SK-N-SH (cell line): ENCODE measurements around the gene BMP6.

ENCODE experiments used
- EP300 ChIP-seq, 2 experiments: IDR thresholded peaks; 2 replicates each; pipeline versions ENCODE4 v1.4.0 to v1.6.1; 2012; ENCODE audit warnings: borderline replicate concordance in 1 of 2, low read depth in 1 of 2, low read length in 1 of 2
- EZH2phosphoT487 ChIP-seq: fragments of 200-600 bp; sonication (generic); IDR thresholded peaks from 2 replicates; pipeline ENCODE4 v1.6.1; 2017; ENCODE audit warnings: low read depth, mixed run types, mild to moderate bottlenecking, antibody characterized with exemption, moderate library complexity, borderline replicate concordance
- TF ChIP-seq, protein P1 (sequence below): fragments of 200-600 bp; sonication (generic); IDR thresholded peaks from 2 replicates; pipeline ENCODE4 v1.6.1; 2017; ENCODE audit warnings: antibody characterized with exemption, mild to moderate bottlenecking, moderate library complexity

- TF ChIP-seq EZH2phosphoT487 (no peak), EP300 (IDR thresholded peaks at IDR 0.05; ENCODE audit: borderline replicate concordance in 1 of 2, low read depth in 1 of 2, low read length in 1 of 2) (no peak)
- TF ChIP-seq, protein P1, sequence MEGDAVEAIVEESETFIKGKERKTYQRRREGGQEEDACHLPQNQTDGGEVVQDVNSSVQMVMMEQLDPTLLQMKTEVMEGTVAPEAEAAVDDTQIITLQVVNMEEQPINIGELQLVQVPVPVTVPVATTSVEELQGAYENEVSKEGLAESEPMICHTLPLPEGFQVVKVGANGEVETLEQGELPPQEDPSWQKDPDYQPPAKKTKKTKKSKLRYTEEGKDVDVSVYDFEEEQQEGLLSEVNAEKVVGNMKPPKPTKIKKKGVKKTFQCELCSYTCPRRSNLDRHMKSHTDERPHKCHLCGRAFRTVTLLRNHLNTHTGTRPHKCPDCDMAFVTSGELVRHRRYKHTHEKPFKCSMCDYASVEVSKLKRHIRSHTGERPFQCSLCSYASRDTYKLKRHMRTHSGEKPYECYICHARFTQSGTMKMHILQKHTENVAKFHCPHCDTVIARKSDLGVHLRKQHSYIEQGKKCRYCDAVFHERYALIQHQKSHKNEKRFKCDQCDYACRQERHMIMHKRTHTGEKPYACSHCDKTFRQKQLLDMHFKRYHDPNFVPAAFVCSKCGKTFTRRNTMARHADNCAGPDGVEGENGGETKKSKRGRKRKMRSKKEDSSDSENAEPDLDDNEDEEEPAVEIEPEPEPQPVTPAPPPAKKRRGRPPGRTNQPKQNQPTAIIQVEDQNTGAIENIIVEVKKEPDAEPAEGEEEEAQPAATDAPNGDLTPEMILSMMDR: no peak
These were observed 192.5 kb downstream of the BMP6 start for GRCh38 chr6:7918403-7918802.
